PC-3 (cell line): ENCODE results near the gene ZC2HC1B. TPM values are rescaled to one million over a fixed set of nuclear protein-coding genes. Genes with fewer than 3 reads are reported as not detected.

ENCODE experiments used
- ATAC-seq: fragments of 200-7000 bp; cut with Tn5 transposase; 2 replicates; pipeline ENCODE4 v1.9.1; 2020; ENCODE audit warnings: mild to moderate bottlenecking, moderate library complexity
- Bru-seq: library from RNA; stranded (reverse); fragments of 400-500 nt; gene quantifications from one replicate; lab custom pipeline; 2021; lab: Mats Ljungman, UMichigan
- BruChase-seq, 2 experiments: library from RNA; stranded (reverse); fragments of 400-500 nt; gene quantifications; one replicate each; lab custom pipeline; 2021; lab: Mats Ljungman, UMichigan
- BruUV-seq: library from RNA; stranded (reverse); fragments of 400-500 nt; replicated peaks from 2 replicates; lab custom pipeline; 2021; lab: Mats Ljungman, UMichigan
- CTCF ChIA-PET: fragments of 300-600 bp; sonication (Branson Sonifier 250); formaldehyde crosslinking; loops from one replicate; lab custom pipeline; 2022; ENCODE audit warnings: antibody characterized with exemption; lab: Charles Lee
- POLR2A ChIA-PET: fragments of 300-600 bp; sonication (Branson Sonifier 250); formaldehyde crosslinking; loops from one replicate; lab custom pipeline; 2022; ENCODE audit warnings: antibody characterized with exemption; ENCODE audit not compliant: unreplicated experiment; lab: Charles Lee
- DNase-seq: peaks from one replicate; pipeline ENCODE4 v3.0.0-alpha.2; 2015
- H2AFZ ChIP-seq: fragments of 300-600 bp; sonication (generic); 2 replicates; pipeline ENCODE4 v1.6.0; 2016; ENCODE audit warnings: antibody characterized with exemption, low read length
- H3F3A ChIP-seq: fragments of 300-600 bp; sonication (generic); one replicate; pipeline ENCODE4 v1.6.0; 2017; ENCODE audit warnings: antibody characterized with exemption, low read length, control low read depth, mild to moderate bottlenecking; ENCODE audit not compliant: unreplicated experiment
- H3K27ac ChIP-seq: fragments of 300-600 bp; sonication (generic); 2 replicates; pipeline ENCODE4 v1.5.1; 2016; ENCODE audit warnings: mild to moderate bottlenecking, low read length
- H3K27me3 ChIP-seq: fragments of 300-600 bp; sonication (generic); 2 replicates; pipeline ENCODE4 v1.6.1; 2016; ENCODE audit warnings: low read length, mixed read lengths
- H3K36me3 ChIP-seq: fragments of 300-600 bp; sonication (generic); 2 replicates; pipeline ENCODE4 v1.6.1; 2016; ENCODE audit warnings: low read depth, mixed run types, low read length, mixed read lengths
- H3K4me1 ChIP-seq: fragments of 300-600 bp; sonication (generic); 2 replicates; pipeline ENCODE4 v1.5.1; 2016; ENCODE audit warnings: low read length; ENCODE audit not compliant: insufficient read depth
- H3K4me2 ChIP-seq: fragments of 300-600 bp; sonication (generic); 2 replicates; pipeline ENCODE4 v1.6.0; 2016; ENCODE audit warnings: low read length
- H3K4me3 ChIP-seq: fragments of 300-600 bp; sonication (generic); 2 replicates; pipeline ENCODE4 v1.5.1; 2016; ENCODE audit warnings: mild to moderate bottlenecking, low read length, mixed read lengths
- H3K79me2 ChIP-seq: fragments of 300-600 bp; sonication (generic); 2 replicates; pipeline ENCODE4 v1.6.1; 2017; ENCODE audit warnings: low read length, mixed read lengths
- H3K9ac ChIP-seq: fragments of 300-600 bp; sonication (generic); 2 replicates; pipeline ENCODE4 v1.6.0; 2016; ENCODE audit warnings: mild to moderate bottlenecking, low read length
- H3K9me2 ChIP-seq: fragments of 300-600 bp; sonication (generic); replicated peaks from 2 replicates; pipeline ENCODE4 v1.6.1; 2016; ENCODE audit warnings: mixed run types, low read length, mixed read lengths
- H3K9me3 ChIP-seq: fragments of 300-600 bp; sonication (generic); 2 replicates; pipeline ENCODE4 v1.6.1; 2016; ENCODE audit warnings: low read length, mixed read lengths
- H4K20me1 ChIP-seq: fragments of 300-600 bp; sonication (generic); 2 replicates; pipeline ENCODE4 v1.6.1; 2016; ENCODE audit warnings: low read length, mixed read lengths
- CTCF ChIP-seq: fragments of 300-600 bp; sonication (generic); conservative IDR thresholded peaks from 2 replicates; pipeline ENCODE4 v1.5.1; 2017; ENCODE audit warnings: antibody characterized with exemption, low read depth, mild to moderate bottlenecking, low read length
- EZH2 ChIP-seq: fragments of 300-600 bp; sonication (generic); IDR thresholded peaks from one replicate; pipeline ENCODE4 v1.6.1; 2017; ENCODE audit warnings: antibody characterized with exemption, mild to moderate bottlenecking, low read length; ENCODE audit not compliant: unreplicated experiment
- EZH2phosphoT487 ChIP-seq: fragments of 300-600 bp; sonication (generic); IDR thresholded peaks from 2 replicates; pipeline ENCODE4 v1.6.1; 2018; ENCODE audit warnings: mild to moderate bottlenecking, antibody characterized with exemption, low read length, borderline replicate concordance
- intact Hi-C: fragments of 100-400 bp; cut with micrococcal nuclease; formaldehyde crosslinking; loops from 2 replicates; pipeline ENCODE4 v1.9.0; 2023
- long read RNA-seq: library from polyadenylated mRNA; unstranded; transcript quantifications from one replicate; pipeline ENCODE4 v2.0.0, GENCODE V29; 2021; ENCODE audit not compliant: unreplicated experiment
- total RNA-seq: library from RNA; depleted of rRNA; stranded (reverse); fragments of >200 nt; gene quantifications from 2 replicates; pipeline ENCODE4 v1.2.3, GENCODE V29; 2014; rRNA removed

The ZC2HC1B gene
- total RNA-seq (not detected in 2 replicates), Bru-seq, nascent RNA (percentile 75 among the genes with signal in this experiment), BruChase-seq, experiment 1, labeled RNA remaining after a 6-hour chase (not detected), BruChase-seq, experiment 2, labeled RNA remaining after a 2-hour chase (percentile 51 among the genes with signal in this experiment)
- long read RNA-seq: 0 reads

GRCh38 chr6:143864234-143864633 is at the start of gene ZC2HC1B:
Gene ZC2HC1B (plus strand): TSS chr6:143864474. CDS start chr6:143864540, 66 bp downstream.
- intact Hi-C loops: no loop called here
- Histone ChIP-seq H3K4me3 (no peak within 1 kb of the TSS), H3K9me2 (no peaks in the 10 kb centered on the region), H3K27me3 (no peaks in the 10 kb centered on the region), H2AFZ (no peak within 1 kb of the TSS), H3K79me2 (no peaks in the 10 kb centered on the region), H3K27ac (no peak within 1 kb of the TSS), H3K9ac (no peak within 1 kb of the TSS), H4K20me1 (no peaks in the 10 kb centered on the region), H3K4me1 (no peaks in the 10 kb centered on the region), H3K4me2 (no peak within 1 kb of the TSS), H3K9me3 (no peaks in the 10 kb centered on the region), H3K36me3 (peaks cover 45% of the 10 kb centered on the region), H3F3A (no peaks in the 10 kb centered on the region)
- no TSS peak for BruUV-seq
- ATAC-seq (no peak), DNase-seq (no peak)
- CTCF ChIA-PET: no interaction called here
- POLR2A ChIA-PET: interaction anchor here (0.5 kb wide), 1 partner anchor 238 kb away, joined by 6 read pairs; no protein-coding TSS in a partner anchor
- TF ChIP-seq CTCF (no peak), EZH2 (no peak), EZH2phosphoT487 (no peak)

GRCh38 chr6:143817621-143818020 is 46.7 kb upstream of the ZC2HC1B start:
- ATAC-seq (no peak), DNase-seq (no peak)
- Histone ChIP-seq H3K27me3 (no peaks in the 10 kb centered on the region), H3K79me2 (no peaks in the 10 kb centered on the region), H2AFZ (no peak overlapping the region), H3K27ac (no peak overlapping the region), H3K9me3 (no peaks in the 10 kb centered on the region), H3K4me3 (no peak overlapping the region), H3K9me2 (no peaks in the 10 kb centered on the region), H3F3A (no peaks in the 10 kb centered on the region), H3K9ac (no peak overlapping the region), H3K4me2 (no peak overlapping the region), H3K4me1 (0 out of 2 replicates have a peak, but pooled peaks cover 1% of the 10 kb centered on the region), H4K20me1 (no peaks in the 10 kb centered on the region), H3K36me3 (no peaks in the 10 kb centered on the region)
- CTCF ChIA-PET: no interaction called here
- intact Hi-C loops: no loop called here
- TF ChIP-seq EZH2phosphoT487 (no peak), EZH2 (no peak), CTCF (no peak)
- POLR2A ChIA-PET: no interaction called here
- BruUV-seq: no TSS peak

DNA sequence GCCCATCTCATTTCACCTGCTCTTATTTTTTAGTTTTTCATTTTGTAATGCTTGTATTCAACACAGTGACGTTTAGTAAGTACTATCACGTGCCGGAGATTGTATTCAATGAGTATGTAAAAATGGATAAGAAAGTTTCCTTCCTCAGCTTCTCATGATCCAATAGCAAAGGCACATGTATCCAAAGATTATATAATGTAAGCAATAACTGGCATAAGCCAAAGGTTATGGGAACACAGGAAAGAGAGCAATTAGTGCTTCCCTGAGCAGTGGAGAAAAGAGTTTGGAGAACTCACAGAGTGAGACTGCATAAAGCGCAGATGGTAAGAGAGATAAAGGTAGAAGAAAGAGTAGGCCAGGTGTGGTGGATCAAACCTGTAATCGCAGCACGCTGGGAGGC is 42.9 kb upstream of the ZC2HC1B start:
- ATAC-seq (no peak), DNase-seq (no peak)
- POLR2A ChIA-PET: no interaction called here
- no peaks in the 10 kb centered on the region for H3K27me3 ChIP-seq
- intact Hi-C loops: no loop called here
- no peak overlapping the region for H3K9ac ChIP-seq
- no peak overlapping the region for H3K4me2 ChIP-seq
- no peaks in the 10 kb centered on the region for H3K79me2 ChIP-seq
- no peaks in the 10 kb centered on the region for H4K20me1 ChIP-seq
- no TSS peak for BruUV-seq
- H3K36me3 ChIP-seq: no peaks in the 10 kb centered on the region
- no peak overlapping the region for H2AFZ ChIP-seq
- H3K9me3 ChIP-seq: no peaks in the 10 kb centered on the region
- peaks cover 16% of the 10 kb centered on the region for H3K4me1 ChIP-seq
- TF ChIP-seq EZH2phosphoT487 (no peak), EZH2 (no peak), CTCF (no peak)
- H3K27ac ChIP-seq: no peak overlapping the region
- H3K4me3 ChIP-seq: no peak overlapping the region
- H3F3A ChIP-seq: no peaks in the 10 kb centered on the region
- CTCF ChIA-PET: no interaction called here
- no peaks in the 10 kb centered on the region for H3K9me2 ChIP-seq
